Uterus (tissue), 4 donors: Measurements from ENCODE around the gene NCS1. TPM values are rescaled to one million over a fixed set of nuclear protein-coding genes. Genes with fewer than 3 reads are reported as not detected.

Source experiments
- DNase-seq, 2 donors: peaks; one replicate each; pipeline ENCODE4 v3.0.0-alpha.2; 2019 to 2020
- H3K27ac ChIP-seq, 2 donors: fragments of 200-600 bp; sonication (generic); 1 replicate in 1 of 2; 2 replicates in 1 of 2; pipeline ENCODE4 v1.5.1; 2016 to 2018
- H3K27me3 ChIP-seq, 2 donors: fragments of 200-600 bp; sonication (generic); one replicate each; pipeline ENCODE4 v1.5.1; 2018 to 2019; ENCODE audit warnings: control low read depth in 1 of 2
- H3K36me3 ChIP-seq, 2 donors: fragments of 200-600 bp; sonication (generic); one replicate each; pipeline ENCODE4 v1.5.1; 2019; ENCODE audit warnings: control low read depth in 1 of 2
- H3K4me1 ChIP-seq, 2 donors: fragments of 200-600 bp; sonication (generic); one replicate each; pipeline ENCODE4 v1.5.1; 2018 to 2019; ENCODE audit warnings: control low read depth in 1 of 2
- H3K4me3 ChIP-seq, 2 donors: fragments of 200-600 bp; sonication (generic); 1 replicate in 1 of 2; 2 replicates in 1 of 2; pipeline ENCODE4 v1.5.1; 2018 to 2019; ENCODE audit warnings: mild to moderate bottlenecking in 1 of 2
- H3K9me3 ChIP-seq, 2 donors: fragments of 200-600 bp; sonication (generic); one replicate each; pipeline ENCODE4 v1.5.1; 2019; ENCODE audit warnings: control low read depth in 1 of 2
- POLR2A ChIP-seq, 2 donors: fragments of 450-650 bp; IDR thresholded peaks; one replicate each; pipeline ENCODE4 v1.6.1; 2016; ENCODE audit warnings: antibody characterized with exemption in 2 of 2, mild to moderate bottlenecking in 1 of 2, moderate library complexity in 1 of 2
- intact Hi-C: fragments of 100-400 bp; cut with DNase I; formaldehyde crosslinking; loops from one replicate; pipeline ENCODE4 v1.15.1; 2023; ENCODE audit warnings: low total_unique reads
- total RNA-seq, 4 donors: library from RNA; depleted of rRNA in 3 of 4; stranded (reverse); fragments of >200 nt in 3 of 4; gene quantifications; one replicate each; pipeline versions ENCODE4 v1.1.0 to v1.2.4, GENCODE V29; 2014 to 2023
- TF ChIP-seq, protein P1 (sequence below), 4 experiments: fragments of 200-600 bp in 2 of 4; fragments of 450-650 bp in 2 of 4; sonication (generic) in 2 of 4; IDR thresholded peaks; one replicate each; pipeline ENCODE4 v1.5.1; 2016 to 2019; ENCODE audit warnings: antibody characterized with exemption in 4 of 4, mild to moderate bottlenecking in 2 of 4, moderate library complexity in 1 of 4
- donor health status: DM: yes; HTN: yes; CAD: no.

NCS1 gene
- total RNA-seq, 4 donors from 2014 or later = 4.1 to 99.3 (median 39.0) TPM

DNA sequence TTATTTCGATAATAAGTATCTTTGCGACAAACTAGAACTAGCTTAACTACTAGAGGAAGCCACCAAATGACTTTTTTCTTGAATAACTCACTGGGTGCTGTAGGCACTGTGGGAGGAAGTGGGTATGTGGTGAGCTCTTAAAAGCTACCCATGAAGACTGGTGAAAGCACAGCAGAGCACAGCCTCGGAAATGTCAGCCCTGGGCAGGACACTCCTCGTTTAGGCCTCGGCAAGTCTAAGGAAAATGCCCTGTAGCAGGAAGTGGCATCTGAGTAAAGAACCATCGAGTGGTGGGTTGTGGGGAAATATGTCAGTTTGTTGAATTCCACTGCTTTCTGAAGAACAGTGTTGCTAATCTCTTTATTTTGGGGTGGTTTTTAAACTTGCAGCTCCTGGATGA is 44.0 kb upstream of the NCS1 start:
- TF ChIP-seq, protein P1, sequence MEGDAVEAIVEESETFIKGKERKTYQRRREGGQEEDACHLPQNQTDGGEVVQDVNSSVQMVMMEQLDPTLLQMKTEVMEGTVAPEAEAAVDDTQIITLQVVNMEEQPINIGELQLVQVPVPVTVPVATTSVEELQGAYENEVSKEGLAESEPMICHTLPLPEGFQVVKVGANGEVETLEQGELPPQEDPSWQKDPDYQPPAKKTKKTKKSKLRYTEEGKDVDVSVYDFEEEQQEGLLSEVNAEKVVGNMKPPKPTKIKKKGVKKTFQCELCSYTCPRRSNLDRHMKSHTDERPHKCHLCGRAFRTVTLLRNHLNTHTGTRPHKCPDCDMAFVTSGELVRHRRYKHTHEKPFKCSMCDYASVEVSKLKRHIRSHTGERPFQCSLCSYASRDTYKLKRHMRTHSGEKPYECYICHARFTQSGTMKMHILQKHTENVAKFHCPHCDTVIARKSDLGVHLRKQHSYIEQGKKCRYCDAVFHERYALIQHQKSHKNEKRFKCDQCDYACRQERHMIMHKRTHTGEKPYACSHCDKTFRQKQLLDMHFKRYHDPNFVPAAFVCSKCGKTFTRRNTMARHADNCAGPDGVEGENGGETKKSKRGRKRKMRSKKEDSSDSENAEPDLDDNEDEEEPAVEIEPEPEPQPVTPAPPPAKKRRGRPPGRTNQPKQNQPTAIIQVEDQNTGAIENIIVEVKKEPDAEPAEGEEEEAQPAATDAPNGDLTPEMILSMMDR (IDR thresholded peaks at IDR 0.05) = no peak
- TF ChIP-seq POLR2A (IDR thresholded peaks at IDR 0.05) = no peak
- H3K27ac ChIP-seq = no peak overlapping the region
- H3K27me3 ChIP-seq = no peaks in the 10 kb centered on the region

DNA sequence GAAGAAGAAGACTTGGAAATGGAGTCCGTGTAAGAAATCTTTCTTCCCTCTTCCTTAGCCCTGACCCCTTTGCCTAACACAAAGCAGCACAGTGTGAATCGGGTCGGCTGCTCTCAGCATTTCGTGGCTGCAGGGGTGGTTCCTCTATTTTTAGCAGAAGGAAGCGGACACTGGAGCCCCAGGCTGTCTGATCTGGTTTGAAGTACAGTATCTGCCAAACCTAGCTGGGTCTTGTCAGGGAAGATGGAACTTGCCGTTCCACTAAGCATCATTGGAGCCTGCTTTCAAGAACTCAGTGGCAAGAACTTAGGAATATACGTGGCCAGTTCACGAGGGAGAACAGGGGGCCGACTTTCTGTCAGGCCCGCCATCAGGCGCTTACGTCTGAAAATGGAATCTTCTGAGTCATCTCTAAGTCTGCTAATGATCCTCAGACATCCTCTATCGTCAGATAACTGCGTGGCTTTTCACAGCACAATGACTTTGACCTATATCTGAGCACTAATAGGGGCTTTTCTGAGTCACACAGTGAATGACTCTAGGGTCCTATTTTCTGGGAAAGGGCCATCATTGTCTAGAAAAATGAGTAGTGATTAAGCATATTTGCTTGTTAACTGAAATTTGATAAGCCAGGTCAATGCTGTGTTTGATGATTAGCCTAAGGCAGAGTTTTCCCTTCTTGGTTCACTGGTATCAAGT is 43.3 kb upstream of the NCS1 start:
- no peaks in the 10 kb centered on the region for H3K36me3 ChIP-seq
- H3K27ac ChIP-seq = peak overlapping the region in 1 of 2 donors; percentile 51
- no peaks in the 10 kb centered on the region for H3K27me3 ChIP-seq
- TF ChIP-seq, protein P1 (IDR thresholded peaks at IDR 0.05) = no peak
- TF ChIP-seq POLR2A (IDR thresholded peaks at IDR 0.05) = no peak
- H3K4me1 ChIP-seq = no peaks in the 10 kb centered on the region
- H3K4me3 ChIP-seq = no peak overlapping the region
- DNase-seq = no peak
- intact Hi-C loops = no loop called here
- H3K9me3 ChIP-seq = no peaks in the 10 kb centered on the region

More for the DNA sequence above, 44.0 kb upstream of the NCS1 start:
- H3K4me3 ChIP-seq = no peak overlapping the region
- intact Hi-C loops = no loop called here
- no peaks in the 10 kb centered on the region for H3K9me3 ChIP-seq
- DNase-seq = no peak
- no peaks in the 10 kb centered on the region for H3K36me3 ChIP-seq
- no peaks in the 10 kb centered on the region for H3K4me1 ChIP-seq

DNA sequence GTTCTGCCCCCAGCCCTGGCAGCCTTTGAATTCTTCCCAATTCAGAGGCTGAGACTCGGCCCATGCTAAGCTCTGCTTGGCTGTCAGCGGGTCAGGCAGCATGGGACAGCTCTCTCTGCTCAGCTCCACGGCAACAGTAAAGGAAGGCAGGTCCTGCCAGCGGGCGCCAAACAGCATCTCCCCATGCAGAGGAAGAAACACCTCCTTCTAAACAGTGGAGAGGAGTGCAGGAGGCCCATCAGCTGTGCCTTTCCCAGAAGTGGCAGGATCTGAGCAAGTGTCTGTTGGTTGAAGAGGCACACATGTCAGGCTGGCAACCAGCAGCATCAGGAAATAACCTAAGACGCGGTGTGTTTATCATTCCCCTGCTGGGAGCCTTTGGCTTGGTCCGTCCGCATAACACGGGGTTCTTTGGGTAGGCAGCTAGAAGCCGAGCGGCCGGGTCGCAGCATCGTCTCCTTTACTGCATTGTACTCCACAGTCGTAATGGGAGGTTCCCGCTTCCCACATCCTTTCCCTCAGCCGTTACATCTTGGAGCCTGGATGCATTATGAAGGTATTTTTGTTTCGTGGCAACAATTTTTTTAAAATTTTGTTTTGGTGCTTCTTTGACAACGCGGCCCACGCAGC is 42.7 kb upstream of the NCS1 start:
- Histone ChIP-seq H3K4me3 (no peak overlapping the region), H3K4me1 (no peaks in the 10 kb centered on the region), H3K27me3 (no peaks in the 10 kb centered on the region), H3K9me3 (no peaks in the 10 kb centered on the region), H3K36me3 (no peaks in the 10 kb centered on the region), H3K27ac (peak overlapping the region in 1 of 2 donors; percentile 51)
- no peak for DNase-seq
- intact Hi-C loops = no loop called here
- no peak for TF ChIP-seq POLR2A (IDR thresholded peaks at IDR 0.05)
- TF ChIP-seq, protein P1 (IDR thresholded peaks at IDR 0.05) = no peak

DNA sequence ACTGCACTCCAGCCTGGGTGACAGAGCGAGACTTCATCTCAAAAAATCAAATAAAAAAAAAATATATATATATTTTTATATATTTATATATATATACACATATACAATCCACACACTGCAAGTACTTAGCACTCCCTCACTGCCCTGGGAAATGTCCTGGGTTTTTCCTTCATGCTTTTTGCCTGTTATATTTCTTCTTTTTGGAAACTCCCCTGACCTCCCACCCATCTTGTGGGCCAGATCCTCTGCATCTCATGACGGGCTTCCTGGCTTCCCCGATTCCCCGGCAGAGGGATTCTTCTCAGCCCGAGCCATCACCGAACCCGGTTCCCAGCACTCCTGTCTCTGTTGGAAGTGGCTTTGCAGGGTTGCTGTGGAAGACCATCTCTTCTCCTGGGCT is 39.5 kb upstream of the NCS1 start:
- DNase-seq = no peak
- H3K36me3 ChIP-seq = no peaks in the 10 kb centered on the region
- H3K4me3 ChIP-seq = no peak overlapping the region
- H3K4me1 ChIP-seq = no peaks in the 10 kb centered on the region
- intact Hi-C loops = no loop called here
- TF ChIP-seq, protein P1 (IDR thresholded peaks at IDR 0.05) = no peak
- TF ChIP-seq POLR2A (IDR thresholded peaks at IDR 0.05) = no peak
- H3K27me3 ChIP-seq = no peaks in the 10 kb centered on the region
- H3K9me3 ChIP-seq = no peaks in the 10 kb centered on the region
- H3K27ac ChIP-seq = no peak overlapping the region

DNA sequence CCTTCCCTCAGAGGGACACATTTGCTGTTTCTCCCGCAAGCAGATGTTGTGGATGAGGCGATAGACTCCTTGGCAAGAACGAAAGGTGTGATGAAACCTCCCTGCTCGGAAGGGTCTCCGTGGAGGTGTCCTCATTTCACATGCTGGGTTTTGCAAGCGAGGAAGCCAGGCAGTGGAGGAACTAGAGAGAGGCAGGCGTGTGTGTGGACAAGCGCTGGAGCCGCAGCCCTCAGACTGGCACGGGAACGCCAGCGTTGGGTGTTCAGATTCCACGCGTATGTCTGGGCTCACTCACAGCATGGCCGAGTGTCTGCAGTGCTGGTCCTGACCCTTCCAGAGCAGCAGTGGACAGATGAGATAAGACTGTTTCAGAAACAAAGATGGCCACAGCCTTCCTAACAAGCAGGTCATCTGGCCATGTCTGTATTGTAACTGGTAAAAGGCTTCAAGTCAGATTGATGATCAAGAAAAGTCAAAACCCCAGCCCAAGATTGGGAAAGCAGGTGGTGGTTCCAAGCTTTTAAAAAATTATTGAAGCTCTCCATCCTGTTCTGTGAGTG is 35.0 kb upstream of the NCS1 start:
- TF ChIP-seq, protein P1 (IDR thresholded peaks at IDR 0.05) = no peak
- TF ChIP-seq POLR2A (IDR thresholded peaks at IDR 0.05) = no peak
- H3K27me3 ChIP-seq = no peaks in the 10 kb centered on the region
- no peaks in the 10 kb centered on the region for H3K9me3 ChIP-seq
- no peak overlapping the region for H3K4me3 ChIP-seq
- peak overlapping the region; percentile 74 to 75 for H3K27ac ChIP-seq
- no peak for DNase-seq
- peaks cover 9 to 13% of the 10 kb centered on the region in 2 donors for H3K4me1 ChIP-seq
- intact Hi-C loops = no loop called here
- no peaks in the 10 kb centered on the region for H3K36me3 ChIP-seq
